ENCODE results near the gene FIGN.

The FIGN gene

GRCh38 chr2:163658556-163658955 lies 77.3 kb downstream of the FIGN start:
- no peak for DNase-seq

- DNase-seq: no peak
Measured at GRCh38 chr2:163657281-163657656, 78.5 kb downstream of the FIGN start.

GRCh38 chr2:163656622-163657280 lies 79.1 kb downstream of the FIGN start:
- DNase-seq: no peak

GRCh38 chr2:163655667-163656066 lies 80.1 kb downstream of the FIGN start:
- no peak for DNase-seq

- DNase-seq: no peak
Measured at GRCh38 chr2:163652751-163653150, 83.1 kb downstream of the FIGN start.

- no peak for DNase-seq
Measured at GRCh38 chr2:163649080-163649479, 86.7 kb downstream of the FIGN start.

- DNase-seq: no peak
Measured at GRCh38 chr2:163647300-163647699, 88.5 kb downstream of the FIGN start.

GRCh38 chr2:163646687-163647086 lies 89.1 kb downstream of the FIGN start:
- DNase-seq: no peak

GRCh38 chr2:163644238-163644637 lies 91.6 kb downstream of the FIGN start:
- DNase-seq: no peak

- no peak for DNase-seq
Measured at GRCh38 chr2:163641986-163642385, 93.8 kb downstream of the FIGN start.

- DNase-seq: no peak
Measured at GRCh38 chr2:163640542-163641193, 95.1 kb downstream of the FIGN start.

- DNase-seq: no peak
Measured at GRCh38 chr2:163637871-163638270, 97.9 kb downstream of the FIGN start.

GRCh38 chr2:163633291-163633690 lies 102.5 kb downstream of the FIGN start:
- DNase-seq: no peak

GRCh38 chr2:163630836-163631235 lies 105.0 kb downstream of the FIGN start:
- no peak for DNase-seq

- DNase-seq: no peak
Measured at GRCh38 chr2:163626639-163627109, 109.1 kb downstream of the FIGN start.

- no peak for DNase-seq
Measured at GRCh38 chr2:163626208-163626607, 109.6 kb downstream of the FIGN start.

GRCh38 chr2:163625632-163626031 lies 110.2 kb downstream of the FIGN start:
- no peak for DNase-seq

- no peak for DNase-seq
Measured at GRCh38 chr2:163621445-163622004, 114.3 kb downstream of the FIGN start.

GRCh38 chr2:163617517-163617916 lies 118.3 kb downstream of the FIGN start:
- DNase-seq: no peak

GRCh38 chr2:163613266-163613731 lies 122.5 kb downstream of the FIGN start:
- DNase-seq: no peak

- DNase-seq: no peak
Measured at GRCh38 chr2:163612332-163612731, 123.5 kb downstream of the FIGN start.

- no peak for DNase-seq
Measured at GRCh38 chr2:163611557-163611906, 124.3 kb downstream of the FIGN start.

- no peak for DNase-seq
Measured at GRCh38 chr2:163610817-163611556, 124.8 kb downstream of the FIGN start.

- no peak for DNase-seq
Measured at GRCh38 chr2:163607630-163608029, 128.2 kb downstream of the FIGN start.

All from SHP77 (cell line).